IPS-18c (cell line): Measurements from ENCODE around the gene NPNT.
"Not testable (repeated sequence)": the region's sequence is repeated elsewhere in the genome, so short reads cannot be mapped to it uniquely, and the experiment has no call there.

Experiments
- H3K4me3 ChIP-seq: 2 replicates; pipeline ENCODE4 v1.7.0; 2013; ENCODE audit warnings: low read depth, mild to moderate bottlenecking, low read length, moderate library complexity; ENCODE audit not compliant: insufficient read depth
- H3K9me3 ChIP-seq: one replicate; pipeline ENCODE4 v1.6.1; 2013; ENCODE audit warnings: mild to moderate bottlenecking, low read length, moderate library complexity; ENCODE audit not compliant: control insufficient read depth, insufficient read depth

Gene NPNT, protein sequence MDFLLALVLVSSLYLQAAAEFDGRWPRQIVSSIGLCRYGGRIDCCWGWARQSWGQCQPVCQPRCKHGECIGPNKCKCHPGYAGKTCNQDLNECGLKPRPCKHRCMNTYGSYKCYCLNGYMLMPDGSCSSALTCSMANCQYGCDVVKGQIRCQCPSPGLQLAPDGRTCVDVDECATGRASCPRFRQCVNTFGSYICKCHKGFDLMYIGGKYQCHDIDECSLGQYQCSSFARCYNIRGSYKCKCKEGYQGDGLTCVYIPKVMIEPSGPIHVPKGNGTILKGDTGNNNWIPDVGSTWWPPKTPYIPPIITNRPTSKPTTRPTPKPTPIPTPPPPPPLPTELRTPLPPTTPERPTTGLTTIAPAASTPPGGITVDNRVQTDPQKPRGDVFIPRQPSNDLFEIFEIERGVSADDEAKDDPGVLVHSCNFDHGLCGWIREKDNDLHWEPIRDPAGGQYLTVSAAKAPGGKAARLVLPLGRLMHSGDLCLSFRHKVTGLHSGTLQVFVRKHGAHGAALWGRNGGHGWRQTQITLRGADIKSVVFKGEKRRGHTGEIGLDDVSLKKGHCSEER

DNA sequence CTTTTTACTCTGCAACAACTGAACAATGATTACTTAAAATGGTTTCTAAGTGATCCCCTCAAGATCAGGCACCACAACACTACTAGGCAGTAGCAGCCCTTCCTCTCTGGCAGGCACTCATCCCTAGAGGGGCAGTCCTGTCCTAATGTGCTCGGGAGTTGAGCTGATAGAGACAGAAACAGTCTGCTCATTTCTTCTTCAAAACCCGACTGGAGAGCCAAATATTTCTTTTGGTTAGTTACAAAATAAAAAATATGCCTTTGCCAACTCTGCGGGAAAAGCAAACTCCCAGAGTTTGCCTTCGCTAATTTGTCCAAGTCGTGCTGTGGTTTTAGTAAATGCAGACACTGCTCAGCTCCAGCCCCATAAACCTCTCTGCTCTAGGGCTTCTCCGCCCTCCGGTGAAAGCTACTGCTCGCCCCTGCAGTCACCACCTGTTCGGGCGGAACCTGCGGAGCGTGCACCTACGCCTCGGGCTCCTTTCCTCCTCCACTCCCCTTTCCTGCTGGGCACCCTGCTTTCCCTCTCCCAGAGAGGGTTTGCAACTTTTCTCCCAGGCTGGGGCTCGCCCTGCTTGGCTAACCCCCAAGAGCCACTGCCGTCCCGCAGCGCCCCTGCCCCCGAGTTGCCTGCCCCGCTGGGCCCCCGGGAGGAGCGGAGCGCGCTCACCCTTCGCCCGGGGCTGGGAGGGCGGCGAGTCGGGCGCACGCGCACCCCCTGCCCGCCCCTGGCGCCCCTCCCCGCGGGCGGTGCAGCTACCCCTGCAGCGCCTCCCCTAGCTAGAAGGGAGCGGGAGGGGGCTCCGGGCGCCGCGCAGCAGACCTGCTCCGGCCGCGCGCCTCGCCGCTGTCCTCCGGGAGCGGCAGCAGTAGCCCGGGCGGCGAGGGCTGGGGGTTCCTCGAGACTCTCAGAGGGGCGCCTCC is at the start of gene NPNT:
Gene NPNT, plus strand, starts transcription at position 812 of the 923 bp plus-strand sequence. CDS start 182 bp downstream, outside the sequence.
- peaks cover 3% of the 10 kb centered on the region for H3K9me3 ChIP-seq
- peak within 1 kb of the TSS; percentile 52 for H3K4me3 ChIP-seq

DNA sequence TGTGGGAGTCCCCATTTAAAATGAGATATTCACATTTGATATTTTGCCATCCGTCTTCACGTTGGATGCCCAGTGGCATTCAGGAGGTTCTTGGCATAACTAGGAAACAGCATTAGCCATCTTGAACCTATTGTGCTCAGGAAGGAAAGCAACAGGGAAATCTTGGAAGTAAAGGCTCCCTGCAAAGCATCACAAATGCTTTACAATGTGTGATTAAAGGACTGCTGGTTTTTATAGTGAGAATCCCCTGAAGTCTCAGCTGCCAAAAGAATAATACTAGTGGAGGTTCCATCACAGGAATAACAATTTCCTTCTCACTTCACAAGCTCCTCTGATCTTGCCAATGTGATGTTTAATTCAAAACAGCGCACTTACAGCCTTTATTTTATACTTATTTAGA is 49.7 kb upstream of the NPNT start:
- no peak overlapping the region for H3K4me3 ChIP-seq
- no peaks in the 10 kb centered on the region for H3K9me3 ChIP-seq

DNA sequence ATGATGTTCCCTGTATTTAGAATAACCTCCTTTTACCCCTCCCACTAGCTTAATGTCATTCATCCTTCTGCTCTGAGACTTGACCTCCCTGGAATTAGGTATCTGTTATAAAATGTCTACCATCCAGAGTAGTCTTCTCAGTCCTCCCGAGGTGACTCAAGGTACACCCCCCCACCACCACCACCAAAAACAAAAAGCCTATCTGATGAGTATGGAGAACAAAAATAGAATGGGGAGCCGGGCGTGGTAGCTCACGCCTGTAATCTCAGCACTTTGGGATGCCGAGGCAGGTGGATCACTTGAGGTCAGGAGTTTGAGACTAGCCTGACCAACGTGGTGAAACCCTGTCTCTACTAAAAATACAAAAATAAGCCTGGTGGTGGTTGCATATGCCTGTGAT is 46.9 kb upstream of the NPNT start:
- H3K4me3 ChIP-seq, H3K9me3 ChIP-seq: not testable (repeated sequence)

DNA sequence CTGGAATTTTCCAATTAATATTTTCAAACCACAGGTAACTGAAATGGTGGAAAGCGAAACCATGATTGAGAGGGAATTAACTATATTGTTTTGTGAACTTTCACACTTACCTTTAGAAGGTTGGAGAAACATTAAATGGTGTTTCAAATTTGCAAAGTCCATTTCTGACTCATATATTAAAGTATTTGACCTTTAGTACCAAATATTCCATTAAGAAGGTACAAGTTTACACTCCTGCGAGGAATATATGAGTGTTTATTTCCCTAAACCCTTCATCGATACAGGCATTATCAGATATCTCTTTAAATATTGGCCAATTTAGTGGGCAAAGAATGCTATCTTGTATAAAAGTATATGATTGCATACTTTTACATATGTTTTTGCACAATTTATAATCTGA is 44.1 kb upstream of the NPNT start:
- Histone ChIP-seq H3K4me3 (no peak overlapping the region), H3K9me3 (no peaks in the 10 kb centered on the region)

DNA sequence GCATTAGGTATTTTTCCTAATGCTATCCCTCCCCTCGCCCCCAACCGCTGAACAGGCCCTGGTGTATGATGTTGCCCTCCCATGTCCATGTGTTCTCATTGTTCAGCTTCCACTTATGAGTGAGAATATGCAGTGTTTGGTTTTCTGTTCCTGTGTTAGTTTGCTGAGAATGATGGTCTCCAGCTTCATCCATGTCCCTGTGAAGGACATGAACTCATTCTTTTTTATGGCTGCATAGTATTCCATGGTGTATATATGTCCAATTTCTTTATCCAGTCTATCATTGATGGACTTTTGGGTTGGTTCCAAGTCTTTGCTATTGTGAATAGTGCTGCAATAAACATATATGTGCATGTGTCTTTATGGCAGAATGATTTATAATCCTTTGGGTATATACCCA is 43.0 kb upstream of the NPNT start:
- H3K4me3 ChIP-seq, H3K9me3 ChIP-seq: not testable (repeated sequence)

DNA sequence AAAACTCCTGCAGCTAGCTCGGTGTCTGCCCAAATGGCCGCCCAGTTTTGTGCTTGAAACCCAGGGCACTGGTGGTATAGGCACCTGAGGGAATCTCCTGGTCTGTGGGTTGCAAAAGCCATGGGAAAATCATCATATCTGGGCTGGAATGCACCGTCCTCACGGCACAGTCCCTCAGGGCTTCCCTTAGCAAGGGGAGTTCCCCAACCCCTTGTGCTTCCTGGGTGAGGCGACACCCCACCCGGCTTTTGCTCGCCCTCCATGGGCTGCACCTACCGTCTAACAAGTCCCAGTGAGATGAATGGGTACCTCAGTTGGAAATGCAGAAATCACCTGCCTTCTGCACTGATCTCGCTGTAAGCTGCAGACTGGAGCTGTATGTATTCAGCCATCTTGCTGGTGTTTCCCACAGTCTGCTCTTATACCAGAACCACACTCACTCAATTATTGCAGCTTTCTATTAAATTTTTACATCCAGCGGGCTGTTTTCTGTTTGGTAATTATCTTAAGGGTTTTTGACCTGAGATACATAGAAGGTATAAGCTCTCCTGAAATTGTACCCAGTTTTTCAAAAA is 36.7 kb upstream of the NPNT start:
- peaks cover 2% of the 10 kb centered on the region for H3K9me3 ChIP-seq
- H3K4me3 ChIP-seq = no peak overlapping the region

DNA sequence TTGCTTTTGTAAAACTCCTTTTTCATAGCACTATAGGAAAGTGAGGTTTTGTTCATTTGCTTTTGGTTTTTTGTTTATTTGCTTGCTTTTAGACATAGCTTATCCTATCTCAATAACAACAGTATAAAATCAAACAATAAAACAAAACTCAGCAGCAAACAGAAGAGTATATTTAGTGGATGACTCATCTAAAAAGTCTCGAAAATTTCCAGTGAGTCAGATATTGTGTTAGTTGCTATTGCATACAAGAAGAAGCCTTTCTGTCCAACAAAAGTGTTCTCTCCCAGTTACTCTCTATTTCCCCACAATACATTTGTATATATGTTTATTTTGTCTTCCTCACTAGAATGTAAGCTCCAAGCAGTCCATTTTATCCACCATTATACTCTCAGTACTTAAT is 36.0 kb upstream of the NPNT start:
- peaks cover 2% of the 10 kb centered on the region for H3K9me3 ChIP-seq
- H3K4me3 ChIP-seq = no peak overlapping the region

DNA sequence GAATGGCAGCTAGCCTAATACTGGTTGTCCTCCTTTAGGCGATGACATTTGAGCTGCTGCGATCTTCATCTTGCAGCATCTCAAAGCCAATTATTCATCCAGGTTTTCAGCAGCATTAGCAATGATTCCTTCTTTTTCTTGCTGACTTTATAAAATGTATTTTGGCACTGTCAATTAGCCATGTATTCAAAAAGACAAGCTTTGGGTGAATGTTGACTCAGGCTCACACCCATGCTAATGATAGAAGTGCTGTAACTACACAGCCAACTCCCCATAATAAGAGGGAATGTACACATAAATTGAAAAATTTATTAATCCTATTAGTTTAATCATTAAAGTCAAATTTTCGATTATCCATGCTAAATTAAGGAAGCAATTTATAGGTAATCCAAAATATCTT is 24.3 kb upstream of the NPNT start:
- H3K4me3 ChIP-seq = no peak overlapping the region
- no peaks in the 10 kb centered on the region for H3K9me3 ChIP-seq

DNA sequence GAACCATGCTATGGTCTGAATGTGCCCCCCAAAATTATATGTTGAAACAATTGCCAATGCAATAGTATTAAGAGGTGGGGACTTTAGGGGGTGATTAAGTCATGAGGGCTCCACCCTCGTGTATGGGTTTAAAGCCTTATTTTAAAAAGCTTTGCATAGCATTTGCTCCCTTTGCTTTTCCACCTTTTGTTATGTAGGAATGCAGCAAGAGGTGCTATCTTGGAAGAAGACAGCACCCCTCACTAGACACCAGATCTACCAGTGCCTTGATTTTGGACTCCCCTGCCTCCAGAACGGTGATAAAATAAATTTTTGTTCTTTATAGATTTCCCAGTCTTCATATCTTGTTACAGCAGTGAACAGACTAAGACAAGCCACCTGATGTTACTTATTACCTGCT is 23.3 kb upstream of the NPNT start:
- H3K4me3 ChIP-seq = no peak overlapping the region
- no peaks in the 10 kb centered on the region for H3K9me3 ChIP-seq

DNA sequence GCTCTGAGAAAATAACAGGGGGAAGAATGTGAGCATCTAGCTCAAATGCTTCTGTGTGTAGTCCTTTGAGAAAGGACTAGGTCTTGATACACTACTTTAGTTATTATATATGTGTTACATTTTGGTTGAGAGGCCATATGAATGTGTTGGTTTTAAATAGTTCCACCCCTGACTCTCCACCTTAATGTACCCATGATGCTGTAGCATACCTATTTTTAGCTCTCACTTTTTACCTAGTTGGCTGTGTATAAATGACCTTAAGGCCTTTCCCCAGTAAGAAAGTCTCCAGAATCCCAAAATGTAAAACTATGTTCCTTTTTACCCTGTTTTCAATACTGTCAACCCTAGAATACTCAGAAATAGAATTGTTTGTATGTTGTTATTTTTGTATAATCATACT is 20.0 kb upstream of the NPNT start:
- H3K9me3 ChIP-seq = no peaks in the 10 kb centered on the region
- H3K4me3 ChIP-seq = no peak overlapping the region

DNA sequence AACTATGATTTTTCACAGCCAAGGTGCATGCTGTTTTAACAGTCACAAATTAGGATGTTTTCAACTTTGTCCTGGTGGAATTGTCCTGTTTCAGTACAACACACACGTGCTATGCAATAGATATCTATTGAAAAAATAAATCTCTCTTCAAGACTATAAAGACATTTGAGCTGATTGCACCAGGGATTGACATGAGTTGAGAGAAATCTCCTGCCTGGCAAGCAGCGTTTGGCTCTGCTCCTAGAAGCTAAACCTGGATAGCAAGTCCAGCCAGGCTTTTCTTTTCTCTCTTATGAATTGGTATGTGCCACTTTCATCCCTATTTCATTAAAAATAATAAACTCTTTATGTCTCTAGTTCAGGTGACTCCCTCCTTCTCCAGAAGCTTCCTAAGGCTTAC is 16.6 kb upstream of the NPNT start:
- Histone ChIP-seq H3K9me3 (no peaks in the 10 kb centered on the region), H3K4me3 (no peak overlapping the region)

DNA sequence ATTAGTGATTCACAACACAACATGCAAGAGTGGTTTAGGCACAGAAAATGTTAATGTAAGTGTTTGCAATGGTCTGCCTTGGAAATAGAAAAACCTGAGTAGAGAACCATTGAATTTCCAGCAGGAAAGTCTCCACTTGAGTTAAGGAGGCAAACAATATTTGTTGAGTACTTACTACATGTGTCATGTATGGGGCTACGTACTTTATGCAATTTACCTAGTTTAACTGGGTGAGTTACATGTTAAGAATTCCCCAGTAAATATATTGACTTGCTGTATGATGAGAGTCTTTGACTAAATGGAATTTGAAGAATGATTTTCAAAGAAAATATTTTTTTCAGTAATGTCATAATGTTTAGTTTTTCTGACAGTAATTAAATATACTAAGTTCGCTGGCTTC is 7.8 kb upstream of the NPNT start:
- Histone ChIP-seq H3K9me3 (no peaks in the 10 kb centered on the region), H3K4me3 (no peak overlapping the region)

DNA sequence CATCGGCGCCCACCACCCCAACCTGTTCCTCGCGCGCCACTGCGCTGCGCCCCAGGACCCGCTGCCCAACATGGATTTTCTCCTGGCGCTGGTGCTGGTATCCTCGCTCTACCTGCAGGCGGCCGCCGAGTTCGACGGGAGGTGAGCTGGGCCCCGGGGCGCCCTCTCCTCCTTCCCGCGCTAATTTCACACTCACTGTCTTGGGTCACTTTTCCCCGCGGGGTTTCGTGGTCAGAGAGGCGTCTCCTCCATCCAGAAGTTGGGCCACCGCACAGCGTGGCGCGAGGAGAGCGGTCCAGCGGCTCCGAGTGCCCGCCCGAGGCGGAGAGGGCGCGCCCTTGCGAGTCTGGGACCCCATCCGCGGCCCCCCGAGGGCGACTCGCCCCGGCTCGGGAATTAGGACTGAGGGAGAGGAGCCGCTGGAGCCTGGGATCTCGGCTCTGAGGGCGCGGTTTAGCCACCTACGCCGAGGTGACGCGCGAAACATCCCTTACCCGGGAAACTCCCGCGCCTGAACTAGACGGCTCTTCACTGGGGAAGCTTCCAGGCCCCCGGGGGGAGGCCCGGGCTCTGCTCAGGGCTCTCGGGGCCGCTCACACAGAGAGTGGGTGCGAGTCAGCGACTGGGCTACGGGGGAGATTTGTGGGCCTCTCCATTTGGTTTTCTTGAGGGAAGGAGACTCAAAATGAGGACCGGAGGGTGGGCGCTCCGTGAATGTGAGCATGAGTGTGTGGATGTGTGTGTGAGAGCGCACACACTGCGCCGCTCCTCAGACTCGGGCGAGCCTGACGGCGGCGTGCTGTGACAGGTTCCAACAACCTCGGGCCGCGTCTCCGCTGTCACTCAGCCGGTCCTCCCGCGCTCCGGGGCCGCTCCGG is 551 bp downstream of the NPNT start:
- peaks cover 3% of the 10 kb centered on the region for H3K9me3 ChIP-seq
- H3K4me3 ChIP-seq = peak overlapping the region; percentile 52; the same call in 1 of the 2 replicates

DNA sequence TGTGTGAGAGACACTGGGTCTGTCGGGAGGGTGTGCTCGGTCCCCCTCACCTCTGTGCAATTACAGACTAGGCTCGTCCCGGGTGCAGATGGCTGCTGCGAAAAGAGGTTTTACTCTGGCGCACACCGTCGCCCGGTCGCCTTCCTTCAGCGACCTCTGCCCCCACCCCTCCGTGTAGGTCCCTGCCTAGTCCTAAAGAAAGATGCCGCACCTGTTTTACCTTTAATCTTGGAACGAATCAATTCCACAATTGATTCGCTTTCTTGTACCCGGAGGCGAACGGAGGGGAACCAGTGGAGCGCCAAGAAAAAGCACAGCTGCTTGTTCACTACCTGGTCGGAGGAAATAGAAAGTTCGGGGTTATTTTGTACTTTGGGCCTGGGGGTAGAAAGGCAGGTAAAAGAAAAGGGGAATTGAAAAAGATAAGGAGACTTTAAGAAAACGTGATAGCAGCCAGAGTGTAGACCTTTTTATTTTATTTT is 1.2 kb downstream of the NPNT start:
- peaks cover 3% of the 10 kb centered on the region for H3K9me3 ChIP-seq
- peak overlapping the region; percentile 52; the same call in 1 of the 2 replicates for H3K4me3 ChIP-seq

DNA sequence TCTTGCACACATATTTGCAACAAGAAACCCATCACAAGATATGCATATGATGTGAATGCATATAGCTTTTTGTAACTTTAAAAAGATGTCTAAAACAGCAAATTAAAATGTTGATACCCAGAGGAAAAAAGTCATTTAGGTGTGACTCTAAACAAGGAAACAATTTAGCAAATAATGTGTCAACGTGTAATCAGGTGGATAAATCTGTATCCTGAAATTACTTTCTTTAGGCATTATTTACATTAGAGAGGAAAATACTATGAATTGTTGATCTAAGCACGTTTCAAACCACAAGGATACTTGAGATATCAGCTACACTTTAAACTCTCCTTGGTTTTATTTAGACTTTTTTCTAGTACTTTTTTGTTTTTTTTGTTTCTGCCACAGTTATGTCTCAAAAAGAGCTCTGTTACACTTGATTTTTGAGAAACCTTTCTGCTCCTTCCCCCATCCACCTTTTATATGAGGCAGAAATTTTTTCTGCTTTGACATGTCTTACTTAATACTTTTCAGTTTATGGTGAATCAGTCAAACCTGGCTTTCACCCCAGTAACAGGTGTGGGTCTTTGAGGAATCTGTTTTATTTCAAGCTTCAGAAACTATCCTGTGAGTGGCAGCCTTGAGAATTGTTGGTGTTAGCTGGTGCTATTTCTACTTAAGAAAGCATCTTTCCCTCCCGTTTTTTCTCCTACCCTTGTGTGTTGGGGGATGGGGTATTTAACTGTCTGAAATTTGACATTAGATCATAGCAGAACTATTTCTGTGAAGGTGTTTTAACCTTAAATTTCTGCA is 1.9 kb downstream of the NPNT start:
- H3K9me3 ChIP-seq = peaks cover 3% of the 10 kb centered on the region
- no peak overlapping the region for H3K4me3 ChIP-seq

DNA sequence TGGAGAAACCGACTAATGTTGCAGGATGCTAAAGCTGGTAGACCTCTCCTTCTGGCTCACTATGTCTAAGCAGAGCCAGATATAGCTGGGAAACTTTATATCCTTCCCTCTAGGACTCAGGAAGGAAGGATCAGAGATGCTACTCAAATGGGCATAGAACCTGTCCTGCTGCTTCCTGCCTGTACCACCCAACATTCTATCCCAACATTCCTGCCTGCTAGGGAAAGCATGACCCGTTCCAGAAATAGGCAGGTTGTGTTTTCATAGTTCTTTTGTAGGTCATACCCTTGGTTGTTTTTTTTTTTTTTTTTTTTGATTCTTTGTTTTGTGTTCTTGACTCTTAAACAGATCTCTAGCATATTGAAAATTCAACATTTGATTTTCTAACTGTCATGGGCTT is 5.3 kb downstream of the NPNT start:
- H3K4me3 ChIP-seq = no peak overlapping the region
- H3K9me3 ChIP-seq = no peaks in the 10 kb centered on the region
